NCI-H510A treated with DMSO at 0.1 percent for 48 hours (cell line): ENCODE measurements around the gene GRAMD1A.
"Not testable (repeated sequence)": the region's sequence is repeated elsewhere in the genome, so short reads cannot be mapped to it uniquely, and the experiment has no call there.

Experiments
- DNase-seq: peaks from one replicate; lab custom pipeline; 2025; lab: John Stamatoyannopoulos, UW

The GRAMD1A gene

GRCh38 chr19:34979819-34980640 lies 20.1 kb upstream of the GRAMD1A start:
- no peak for DNase-seq

GRCh38 chr19:34982275-34982674 lies 17.8 kb upstream of the GRAMD1A start:
- DNase-seq = no peak

GRCh38 chr19:34983786-34984185 lies 16.3 kb upstream of the GRAMD1A start:
- DNase-seq = no peak

- DNase-seq = no peak
Observed at GRCh38 chr19:34984287-34984686, 15.8 kb upstream of the GRAMD1A start.

GRCh38 chr19:34985249-34986022 lies 14.7 kb upstream of the GRAMD1A start:
- DNase-seq = no peak

- DNase-seq = no peak
Observed at GRCh38 chr19:34988119-34988518, 12.0 kb upstream of the GRAMD1A start.

GRCh38 chr19:34989298-34989697 lies 10.8 kb upstream of the GRAMD1A start:
- no peak for DNase-seq

- DNase-seq = no peak
Observed at GRCh38 chr19:34990578-34991192, 9.4 kb upstream of the GRAMD1A start.

GRCh38 chr19:34991542-34992333 lies 8.4 kb upstream of the GRAMD1A start:
- no peak for DNase-seq

GRCh38 chr19:34992582-34992981 lies 7.5 kb upstream of the GRAMD1A start:
- not testable (repeated sequence) for DNase-seq

GRCh38 chr19:34994286-34994642 lies 5.9 kb upstream of the GRAMD1A start:
- DNase-seq = no peak

- DNase-seq = no peak
Observed at GRCh38 chr19:34994643-34995541, 5.2 kb upstream of the GRAMD1A start.

GRCh38 chr19:34995551-34995950 lies 4.6 kb upstream of the GRAMD1A start:
- DNase-seq = no peak

GRCh38 chr19:34997071-34997617 lies 3.0 kb upstream of the GRAMD1A start:
- no peak for DNase-seq

- not testable (repeated sequence) for DNase-seq
Observed at GRCh38 chr19:34998224-34998623, 1.9 kb upstream of the GRAMD1A start.

- no peak for DNase-seq
Observed at GRCh38 chr19:34998777-34999497, 1.2 kb upstream of the GRAMD1A start.

GRCh38 chr19:35000338-35000646 lies 169 bp downstream of the GRAMD1A start:
- DNase-seq = no peak

GRCh38 chr19:35000647-35001501 lies 751 bp downstream of the GRAMD1A start:
- peak; percentile 53 for DNase-seq

GRCh38 chr19:35002037-35002535 lies 2.0 kb downstream of the GRAMD1A start:
- DNase-seq = no peak
